ENCODE measurements around the gene MRPL55.

DNA sequence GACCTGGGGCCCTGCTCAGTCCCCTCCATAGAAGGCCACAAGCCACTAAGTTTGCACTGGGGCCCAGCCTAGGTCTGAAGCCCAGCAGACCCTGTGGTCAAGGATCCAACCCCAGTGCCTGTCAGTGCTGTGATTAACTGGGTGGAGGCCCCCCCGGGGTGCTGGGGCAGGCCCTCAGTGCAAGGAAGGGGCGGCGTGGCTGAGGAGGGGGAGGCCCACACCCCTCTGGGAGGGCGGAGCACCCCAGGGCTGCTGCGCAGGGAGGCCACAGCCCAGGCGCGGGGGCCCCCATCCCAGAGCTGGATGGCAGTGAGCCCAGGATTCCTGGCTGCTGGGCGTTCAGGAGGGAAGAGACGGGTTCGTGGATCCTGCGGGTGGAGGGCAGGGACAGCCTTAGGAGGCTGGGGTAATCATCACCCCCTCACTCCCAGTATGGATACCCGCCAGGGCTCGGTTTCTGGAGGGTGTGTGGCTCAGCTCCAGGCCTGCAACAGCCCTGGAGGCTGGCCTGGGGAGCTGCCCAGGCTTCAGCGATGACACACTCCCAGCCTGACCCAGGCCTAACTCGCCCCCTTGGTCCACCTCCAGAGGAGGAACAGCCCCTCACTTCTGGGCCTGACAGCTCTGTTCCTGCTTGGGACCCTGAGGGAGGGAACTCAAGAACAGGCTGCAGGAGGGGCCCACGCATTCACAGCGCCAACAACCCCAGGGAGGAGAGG, 41.5 kb upstream of the MRPL55 start:
- TF ChIP-seq RAD21 (IDR thresholded peaks at IDR 0.05; ENCODE audit: low read depth), result no peak
- no peak for TF ChIP-seq TAF1 (IDR thresholded peaks at IDR 0.05; ENCODE audit: low read depth)
- TF ChIP-seq NFIC (IDR thresholded peaks at IDR 0.05), result no peak
- TF ChIP-seq, protein P1, sequence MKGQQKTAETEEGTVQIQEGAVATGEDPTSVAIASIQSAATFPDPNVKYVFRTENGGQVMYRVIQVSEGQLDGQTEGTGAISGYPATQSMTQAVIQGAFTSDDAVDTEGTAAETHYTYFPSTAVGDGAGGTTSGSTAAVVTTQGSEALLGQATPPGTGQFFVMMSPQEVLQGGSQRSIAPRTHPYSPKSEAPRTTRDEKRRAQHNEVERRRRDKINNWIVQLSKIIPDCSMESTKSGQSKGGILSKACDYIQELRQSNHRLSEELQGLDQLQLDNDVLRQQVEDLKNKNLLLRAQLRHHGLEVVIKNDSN (IDR thresholded peaks at IDR 0.05), result no peak
- TF ChIP-seq EP300 (IDR thresholded peaks at IDR 0.05; ENCODE audit: borderline replicate concordance), result no peak
- no peak for TF ChIP-seq EGR1 (IDR thresholded peaks at IDR 0.05)
- TF ChIP-seq YY1 (IDR thresholded peaks at IDR 0.05; ENCODE audit: low read depth), result no peak
- no peak for TF ChIP-seq MAX (IDR thresholded peaks at IDR 0.05)
- TF ChIP-seq CREB1 (IDR thresholded peaks at IDR 0.05; ENCODE audit: low read depth), result no peak
